GM21529 (cell line): ENCODE data around the gene PLOD3.

ENCODE experiments used
- ATAC-seq: cut with Tn5 transposase; IDR thresholded peaks from one replicate; pipeline ENCODE4 v1.9.1; 2021; ENCODE audit not compliant: unreplicated experiment

Gene PLOD3

DNA sequence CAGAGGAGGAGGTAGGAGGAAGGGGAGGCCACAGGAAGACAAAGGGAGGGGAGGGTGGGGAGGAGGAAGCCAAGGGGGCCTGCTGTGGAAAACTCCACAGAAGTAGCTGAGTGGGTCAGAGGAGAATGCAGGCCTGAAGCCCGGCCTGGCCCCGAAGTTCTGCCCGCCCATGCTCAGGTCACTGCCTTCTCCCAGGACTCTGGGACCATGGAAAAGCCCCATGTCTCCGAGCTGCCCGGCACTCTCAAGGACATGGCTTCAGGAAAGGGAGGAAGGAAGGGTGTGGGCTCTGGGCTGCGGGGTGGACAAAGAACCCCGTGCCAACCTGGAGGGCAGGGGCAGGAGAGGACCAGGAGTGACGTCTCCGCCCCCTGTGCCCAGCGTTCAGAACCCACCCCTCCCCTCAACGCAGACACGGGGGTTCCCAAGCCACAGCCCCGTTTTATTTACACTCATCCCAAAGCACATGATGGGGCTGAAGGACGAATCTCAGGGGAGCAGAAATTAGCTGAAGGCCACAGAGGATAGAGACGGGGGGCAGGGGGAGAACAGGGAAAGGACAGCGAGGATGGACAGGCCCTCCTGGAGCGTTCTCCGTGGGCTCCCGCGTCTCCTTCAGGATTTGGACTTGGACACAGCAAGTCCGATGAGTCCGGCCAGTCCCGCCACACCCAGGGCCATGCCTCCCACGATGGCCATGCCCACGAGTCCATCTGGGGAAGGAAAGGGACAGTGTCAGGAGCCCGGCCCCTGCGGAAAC is 22.0 kb upstream of the PLOD3 start:
- ATAC-seq = no peak

DNA sequence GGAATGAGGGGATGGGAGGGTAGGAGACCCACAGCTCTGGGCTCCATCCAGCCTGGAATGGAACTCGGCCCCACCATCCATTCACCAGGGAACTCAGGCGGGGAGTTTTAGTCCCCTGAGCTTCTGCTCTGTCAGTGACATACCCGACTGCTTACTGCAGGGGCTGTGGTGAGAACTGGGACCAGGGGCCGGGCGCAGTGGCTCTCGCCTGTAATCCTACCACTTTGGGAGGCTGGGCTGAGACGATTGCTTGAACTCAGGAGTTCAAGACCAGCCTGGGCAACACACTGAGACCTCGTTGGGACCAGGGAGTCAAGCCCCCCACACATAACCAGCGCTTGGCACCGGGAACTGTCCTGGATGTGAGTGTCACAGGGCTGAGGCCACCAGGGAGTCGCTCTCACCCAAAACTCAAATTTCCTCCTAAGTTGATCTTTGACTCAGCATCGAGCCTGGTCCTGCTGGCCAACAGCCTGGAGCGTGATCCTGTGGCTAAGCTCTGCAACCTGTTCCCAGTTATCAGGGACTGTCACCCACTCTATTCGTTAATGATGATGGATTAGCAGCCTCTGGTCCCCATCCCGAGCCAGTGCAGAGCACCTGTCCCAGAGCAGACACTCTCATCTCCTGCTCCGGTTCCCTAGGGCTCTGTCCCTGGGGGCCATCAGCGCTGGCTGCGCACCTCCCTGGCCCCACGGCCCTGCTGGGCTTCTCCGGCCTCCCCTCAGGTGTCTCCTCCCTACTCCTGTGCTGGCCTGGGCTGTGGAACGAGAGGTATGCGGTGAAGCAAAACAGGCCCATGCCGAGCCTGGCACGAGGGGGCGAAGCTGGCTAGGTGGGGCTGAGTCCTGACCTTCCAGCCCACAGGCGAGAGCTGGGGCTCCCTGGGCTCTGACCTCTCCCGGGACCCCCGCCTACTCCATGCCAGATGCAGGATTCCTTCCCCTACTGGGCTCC is 21.1 kb upstream of the PLOD3 start:
- no peak for ATAC-seq

DNA sequence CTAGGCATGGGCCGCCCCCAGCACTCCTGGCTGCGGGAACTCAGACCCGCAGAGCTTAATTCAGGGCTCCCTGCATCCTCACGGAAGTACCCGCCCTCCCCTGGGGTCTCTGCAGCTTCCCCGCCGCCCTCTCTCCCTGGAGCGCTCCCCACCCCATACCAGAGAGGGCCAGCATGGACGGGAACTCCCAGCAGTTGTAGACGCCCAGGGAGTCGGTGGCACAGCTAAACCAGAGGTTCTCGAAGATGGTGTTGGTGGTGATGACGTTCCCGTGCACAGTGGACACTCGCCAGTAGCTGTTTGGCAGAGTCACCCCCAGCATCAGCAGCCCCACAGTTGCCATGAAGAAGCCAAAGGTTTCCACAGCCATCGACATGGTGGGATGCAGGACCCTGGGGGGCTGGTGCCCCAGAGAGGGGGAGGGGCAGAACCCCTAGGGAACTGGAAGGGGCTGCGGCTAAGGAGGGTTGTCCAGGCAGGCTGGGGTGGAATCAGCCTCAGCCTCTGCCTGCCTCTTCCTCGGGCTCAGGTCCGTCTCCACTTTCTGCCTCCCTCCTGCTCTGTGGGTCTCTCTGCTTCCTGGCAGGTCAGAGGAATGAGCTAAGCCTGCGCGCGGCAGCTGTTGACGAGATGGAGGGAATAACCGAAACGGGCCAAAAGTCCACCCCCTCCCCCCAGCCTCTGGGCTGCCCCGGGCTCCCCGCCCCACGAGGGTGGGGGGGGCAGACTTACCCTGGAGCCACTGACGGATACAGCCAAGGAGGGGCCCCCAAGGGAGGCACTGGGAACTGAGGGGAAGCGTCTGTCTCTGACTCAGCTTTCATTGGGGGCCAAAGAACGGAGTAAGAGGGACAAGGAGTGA is 20.1 kb upstream of the PLOD3 start, which contains the start of gene CLDN15:
Gene CLDN15 (minus strand): TSS at position 597 of the 862 bp plus-strand sequence. CDS start 221 bp downstream, at position 376.
- ATAC-seq = no peak

DNA sequence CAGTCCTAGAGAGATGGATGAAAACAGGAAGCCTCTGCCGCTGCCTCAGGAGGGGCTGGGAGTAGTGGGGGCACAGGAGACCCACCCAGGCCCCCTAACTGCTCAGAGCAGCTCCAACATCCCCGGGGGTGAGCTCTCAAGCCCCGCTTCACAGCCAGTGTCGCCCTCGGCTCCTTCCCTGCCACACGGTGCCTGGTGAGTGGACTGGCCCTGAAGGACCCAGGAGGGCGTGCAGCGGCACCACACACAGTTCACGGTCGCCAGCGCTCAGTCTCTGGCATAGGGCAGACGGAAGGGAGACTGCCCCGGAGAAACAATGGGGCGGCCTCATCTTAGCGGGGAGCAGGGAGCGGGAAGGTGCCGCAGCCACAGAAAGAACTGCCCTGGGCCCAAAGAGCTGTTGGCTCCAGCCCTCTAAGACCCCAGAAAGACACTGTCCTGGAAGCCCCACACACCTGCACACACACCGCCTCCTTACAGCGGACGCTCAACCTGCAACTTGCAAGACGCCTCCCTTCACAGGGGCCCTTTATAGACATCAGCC is 19.0 kb upstream of the PLOD3 start:
- ATAC-seq = no peak

DNA sequence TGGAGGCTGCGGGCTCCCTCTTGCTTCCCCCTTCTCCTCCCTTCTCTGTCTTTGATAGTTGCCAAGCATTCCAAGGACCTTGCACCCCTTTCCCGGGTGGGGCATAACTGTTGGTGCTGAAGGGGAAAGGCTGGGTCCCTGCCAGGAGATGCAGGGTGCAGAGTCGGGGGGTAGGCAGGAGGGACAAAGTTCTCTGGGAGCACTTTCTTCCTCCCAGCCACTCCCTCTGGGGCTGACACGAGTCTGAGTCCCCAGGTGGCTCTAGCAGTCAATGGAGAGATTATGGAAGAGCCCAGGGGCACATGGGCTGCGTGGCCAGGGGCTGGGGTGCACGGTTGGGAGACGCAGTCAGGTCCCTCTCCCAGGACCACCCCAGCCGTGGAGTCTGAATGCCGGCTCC is 18.1 kb upstream of the PLOD3 start:
- ATAC-seq = no peak

DNA sequence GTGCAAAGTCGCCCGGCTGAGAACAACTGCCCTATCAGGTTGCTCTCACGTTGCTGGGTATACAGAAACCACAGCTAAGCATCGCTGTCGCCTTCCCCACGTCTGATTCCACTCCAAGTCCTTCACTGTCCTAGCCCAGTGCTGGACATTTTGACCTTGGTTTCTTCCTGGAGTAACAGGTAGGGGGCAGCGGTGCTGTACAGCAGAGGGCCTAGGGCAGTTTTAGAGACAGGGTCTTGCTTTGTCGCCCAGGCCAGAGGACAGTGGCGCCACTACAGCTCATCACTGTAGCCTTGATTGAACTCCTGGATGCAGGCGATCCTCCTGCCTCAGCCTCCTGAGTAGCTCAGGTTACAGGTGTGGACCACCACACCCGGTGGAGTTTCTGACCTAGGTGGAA is 17.7 kb upstream of the PLOD3 start:
- ATAC-seq = no peak

DNA sequence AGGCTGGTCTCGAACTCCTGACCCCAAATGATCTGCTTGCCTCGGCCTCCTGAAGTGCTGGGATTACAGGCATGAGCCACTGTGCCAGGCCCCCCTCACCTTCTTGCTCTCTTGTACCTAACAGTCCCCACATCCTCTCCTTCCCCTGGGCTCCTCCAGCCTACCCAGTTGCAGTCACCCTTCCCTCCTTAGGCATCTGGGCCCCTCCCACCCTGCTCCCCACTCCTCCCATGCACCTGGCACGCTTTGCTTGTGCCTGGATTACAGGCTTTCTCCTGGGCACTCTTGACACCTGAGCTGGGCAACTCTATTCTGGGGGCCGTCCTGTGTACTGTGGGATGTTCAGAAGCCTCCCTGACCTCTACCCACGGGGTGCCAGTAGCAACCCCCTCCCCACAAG is 17.3 kb upstream of the PLOD3 start:
- ATAC-seq = no peak

DNA sequence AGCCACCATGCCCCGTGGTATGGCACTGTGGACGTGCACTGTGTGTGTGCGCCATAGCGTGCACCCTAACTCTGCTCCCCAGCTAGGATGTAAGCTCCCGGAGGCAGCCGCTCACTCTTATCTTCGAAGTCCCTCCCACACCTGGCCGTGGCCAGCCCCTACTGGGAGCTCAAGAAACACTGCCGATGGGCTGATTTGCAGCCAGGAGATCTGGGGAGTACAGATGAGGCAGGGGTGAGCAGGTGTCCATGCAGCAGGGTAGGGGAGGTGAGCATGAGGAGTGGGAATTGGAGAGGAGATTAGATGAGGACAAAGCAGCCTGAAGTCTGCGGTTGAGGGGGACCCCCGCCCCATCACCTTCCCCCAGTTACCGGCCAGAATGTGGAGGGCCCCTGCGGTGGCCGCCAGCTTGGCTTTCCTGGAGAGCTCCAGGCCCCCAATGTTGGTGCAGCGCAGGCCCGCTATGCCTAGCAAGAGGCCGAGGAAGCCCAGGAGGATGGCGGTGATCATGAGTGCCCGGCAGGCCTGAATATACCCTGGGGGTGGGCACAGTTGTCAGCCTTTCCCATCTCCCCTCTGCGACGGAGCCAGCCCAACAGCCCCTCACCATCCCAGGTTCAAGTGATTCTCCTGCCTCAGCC is 16.6 kb upstream of the PLOD3 start:
- no peak for ATAC-seq

DNA sequence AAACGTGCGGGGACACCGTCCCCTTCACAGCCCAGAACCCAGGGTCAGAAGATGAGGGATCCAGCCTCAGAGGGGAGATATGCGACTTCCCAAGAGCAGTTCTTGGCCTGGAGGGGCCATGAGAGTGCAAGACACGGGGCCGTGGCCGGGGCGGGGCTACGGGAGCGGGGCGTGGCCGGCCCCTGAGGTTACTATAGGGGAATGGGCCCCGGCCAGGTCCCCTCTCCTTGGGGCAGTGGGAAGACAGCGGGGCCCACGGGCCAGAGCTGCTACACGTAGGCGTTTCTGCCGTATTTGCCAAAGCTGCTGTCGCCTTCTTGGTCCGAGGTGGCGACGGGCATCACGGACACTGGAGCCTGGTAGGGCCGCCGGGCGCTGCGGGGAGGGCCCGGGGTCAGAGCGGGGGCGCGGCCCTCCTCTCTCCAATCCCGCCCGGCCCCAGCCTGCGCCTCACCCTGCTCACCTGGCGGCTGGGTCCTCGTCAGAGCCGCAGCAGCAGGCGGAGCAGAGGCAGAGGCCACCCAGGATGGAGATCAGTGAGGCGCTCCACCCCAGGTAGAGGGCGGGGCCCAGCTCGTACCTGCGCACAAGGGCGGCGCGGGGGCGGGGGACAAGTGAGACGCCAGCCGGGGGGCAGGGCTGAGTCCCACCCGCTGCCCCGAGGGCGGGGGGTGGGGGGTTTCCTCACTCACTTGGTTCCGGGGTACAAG is 14.9 kb upstream of the PLOD3 start:
- no peak for ATAC-seq

DNA sequence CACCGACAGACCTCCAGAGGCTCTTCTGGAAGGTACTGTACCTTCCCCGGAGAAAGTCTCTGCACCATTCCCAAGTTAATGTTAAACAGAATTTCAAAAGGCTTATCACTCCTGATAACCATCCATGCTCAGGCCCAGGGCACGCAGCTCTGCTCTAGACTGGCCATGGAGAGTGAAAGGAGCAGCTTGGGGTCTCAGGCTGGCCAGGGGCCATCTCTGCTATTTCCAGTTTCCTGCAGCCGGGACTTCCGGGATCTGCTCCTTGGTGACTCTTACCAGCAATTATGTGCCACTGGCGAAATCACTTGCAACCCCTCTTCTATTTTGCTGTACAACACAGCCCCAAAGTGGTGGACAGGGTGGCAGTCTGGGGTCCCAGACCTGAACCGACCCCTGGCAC is 14.3 kb upstream of the PLOD3 start:
- ATAC-seq = no peak

DNA sequence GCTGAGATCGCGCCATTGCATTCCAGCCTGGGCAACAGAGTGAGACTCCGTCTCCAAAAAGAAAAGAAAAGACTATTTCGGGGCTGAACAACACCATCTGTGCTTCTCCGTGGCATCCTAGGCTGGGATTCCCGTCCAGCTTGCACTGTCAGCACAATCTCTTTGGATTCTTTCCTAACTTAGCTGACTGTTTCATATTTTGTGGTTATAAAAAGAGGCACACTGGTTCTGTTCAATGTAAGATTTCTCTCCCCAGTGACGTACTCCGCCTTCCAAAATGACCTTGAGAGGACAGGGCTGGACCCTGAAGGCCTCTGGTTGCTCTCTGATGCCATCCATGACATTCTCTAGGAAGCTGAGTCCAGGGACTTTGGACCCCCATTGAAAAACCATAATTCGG is 9.3 kb upstream of the PLOD3 start:
- no peak for ATAC-seq

DNA sequence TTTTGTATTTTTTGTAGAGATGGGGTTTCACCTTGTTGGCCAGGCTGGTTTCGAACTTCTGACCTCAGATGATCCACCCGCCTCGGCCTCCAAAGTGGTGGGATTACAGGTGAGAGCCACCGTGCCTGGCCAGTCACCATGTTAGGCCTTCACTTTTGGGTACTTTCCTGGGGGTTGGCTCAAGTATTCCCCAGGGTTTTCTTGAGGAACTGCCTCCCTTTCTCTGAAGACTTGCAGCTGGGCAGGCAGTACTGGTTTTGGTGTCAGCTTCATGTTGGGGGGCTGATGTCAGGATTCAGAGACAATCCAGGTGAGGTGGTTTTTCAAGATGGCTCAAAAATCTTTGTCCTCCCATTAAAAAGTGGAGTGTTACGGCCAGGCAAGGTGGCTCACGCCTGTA is 8.3 kb upstream of the PLOD3 start:
- no peak for ATAC-seq

DNA sequence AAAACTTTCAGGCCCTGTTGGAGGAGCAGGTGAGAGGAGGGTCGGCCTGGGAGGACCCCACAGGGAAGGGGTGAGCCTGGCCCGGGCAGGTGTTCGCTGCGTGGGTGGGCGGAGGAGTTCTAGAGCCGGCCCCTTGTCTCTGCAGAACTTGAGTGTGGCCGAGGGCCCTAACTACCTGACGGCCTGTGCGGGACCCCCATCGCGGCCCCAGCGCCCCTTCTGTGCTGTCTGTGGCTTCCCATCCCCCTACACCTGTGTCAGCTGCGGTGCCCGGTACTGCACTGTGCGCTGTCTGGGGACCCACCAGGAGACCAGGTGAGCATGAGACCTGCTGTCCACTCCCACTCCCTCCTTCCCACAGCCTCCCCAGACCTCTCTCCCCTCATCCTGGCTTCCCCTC is 6.1 kb upstream of the PLOD3 start:
- no peak for ATAC-seq

DNA sequence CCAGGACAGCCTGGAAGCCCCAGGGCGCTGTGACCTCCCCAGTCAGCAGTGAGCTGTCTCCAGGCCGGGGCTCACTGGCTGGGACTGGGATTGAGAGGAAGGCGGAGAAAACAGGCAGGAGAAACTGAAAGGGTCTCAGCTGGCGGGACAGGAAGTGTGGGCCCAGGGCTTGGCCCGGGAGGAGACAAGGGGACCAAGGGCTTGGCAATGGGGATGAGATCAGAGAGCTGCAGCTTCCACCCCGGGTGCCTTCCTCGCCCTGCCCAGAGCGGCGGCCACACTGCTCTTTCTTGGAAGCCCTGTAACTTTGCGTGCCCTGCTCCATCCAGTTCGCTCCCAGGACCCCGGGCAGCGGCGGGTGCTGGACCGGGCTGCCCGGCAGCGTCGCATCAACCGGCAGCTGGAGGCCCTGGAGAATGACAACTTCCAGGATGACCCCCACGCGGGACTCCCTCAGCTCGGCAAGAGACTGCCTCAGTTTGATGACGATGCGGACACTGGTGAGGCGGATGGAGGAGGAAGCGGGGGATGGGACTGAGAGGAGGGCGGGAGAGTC is 5.0 kb upstream of the PLOD3 start:
- no peak for ATAC-seq

DNA sequence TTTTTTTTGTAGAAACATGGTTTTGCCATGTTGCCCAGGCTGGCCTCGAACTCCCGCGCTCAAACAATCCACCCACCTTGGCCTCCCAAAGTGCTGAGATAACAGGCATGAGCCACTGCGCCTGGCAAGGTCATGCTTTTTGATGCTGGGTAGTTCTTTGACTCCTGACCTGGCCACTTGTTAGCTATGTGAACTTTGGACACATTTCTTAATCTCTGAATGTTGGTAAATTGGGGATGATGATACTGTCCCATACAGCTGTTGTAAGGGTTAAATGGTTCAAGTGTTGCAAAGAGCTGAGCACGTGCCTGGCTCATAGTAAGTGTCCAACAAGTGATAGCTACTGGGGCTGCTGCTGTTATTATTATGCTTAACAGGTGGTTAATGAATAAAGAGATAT is 2.9 kb upstream of the PLOD3 start:
- ATAC-seq = no peak

DNA sequence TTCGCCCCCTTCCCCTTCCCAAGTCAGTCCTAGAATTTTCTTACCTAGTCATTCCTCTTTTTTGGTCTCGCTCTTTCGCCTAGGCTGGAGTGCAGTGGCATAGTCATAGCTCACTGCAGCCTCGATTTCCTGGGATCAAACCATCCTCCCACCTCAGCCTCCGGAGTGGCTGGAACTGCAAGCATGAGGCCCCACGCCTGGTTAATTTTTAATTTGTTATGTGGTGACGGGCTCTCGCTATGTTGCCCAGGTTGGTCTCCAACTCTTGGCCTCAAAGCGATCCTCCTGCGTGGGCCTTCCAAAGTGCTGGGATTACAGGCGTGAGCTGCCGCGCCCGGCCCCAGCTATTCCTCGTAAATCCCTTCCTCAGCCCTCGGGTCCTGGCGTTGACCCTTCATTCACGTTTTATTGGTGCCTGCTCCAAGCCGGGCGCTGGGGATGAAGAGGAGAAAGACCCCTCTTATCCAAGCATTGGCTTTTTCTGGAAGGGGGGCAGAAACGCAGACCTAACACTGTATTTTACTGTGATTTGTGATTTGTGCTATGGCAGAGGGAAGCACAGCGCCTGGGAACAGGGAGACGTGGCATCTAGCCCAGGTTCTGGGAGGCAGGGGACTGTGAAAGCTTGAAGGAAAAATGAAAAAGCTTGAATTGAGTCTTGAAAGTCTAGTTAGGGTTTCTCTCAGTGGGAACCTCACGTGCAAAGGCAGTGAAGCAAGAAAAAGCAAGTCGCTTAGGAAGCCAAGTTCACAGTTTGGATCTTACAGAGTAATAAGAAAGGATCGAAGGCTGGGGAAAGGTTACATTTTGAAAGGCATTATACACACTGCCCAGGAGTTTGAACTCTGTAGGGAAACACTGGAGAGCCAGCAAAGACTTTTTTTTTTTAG is 1.1 kb upstream of the PLOD3 start:
- ATAC-seq = peak; percentile 5

DNA sequence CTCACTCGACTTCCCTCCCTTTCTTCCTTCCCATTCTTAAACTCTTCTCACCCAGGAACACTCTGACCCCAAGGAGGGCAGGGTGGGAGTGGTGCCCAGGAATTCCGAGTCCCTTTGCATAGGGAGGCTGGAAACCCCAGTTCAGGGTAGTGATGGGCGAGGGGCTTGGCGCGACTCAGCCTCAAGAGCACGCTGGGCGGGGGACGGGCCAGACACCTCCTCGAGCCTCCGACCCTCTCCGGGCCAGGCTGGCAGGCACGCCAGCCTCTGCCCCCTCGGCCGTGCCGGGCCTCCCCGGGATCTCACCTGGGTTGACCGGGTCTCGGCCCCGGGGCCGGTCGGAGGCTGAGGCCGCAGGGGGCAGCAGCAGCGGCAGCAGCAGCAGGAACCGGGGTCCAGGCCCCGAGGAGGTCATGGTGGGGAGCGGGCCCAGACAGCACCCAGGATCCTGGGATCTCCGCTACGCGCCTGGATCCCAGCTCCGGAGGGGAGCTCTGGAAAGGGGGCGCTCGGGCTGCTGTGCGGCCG is 457 bp downstream of the PLOD3 start:
- ATAC-seq = peak; percentile 18
